ENCODE data around the gene CDKAL1. TPM values are rescaled to one million over a fixed set of nuclear protein-coding genes. Genes with fewer than 3 reads are reported as not detected.
"Not testable (repeated sequence)": the region's sequence is repeated elsewhere in the genome, so short reads cannot be mapped to it uniquely, and the experiment has no call there.

Gene CDKAL1
- total RNA-seq, 4 donors from 2014 or later = 10.1 to 22.0 (median 12.5) TPM

GRCh38 chr6:21085643-21086042, 551.4 kb downstream of the CDKAL1 start:
- no peaks in the 10 kb centered on the region for H3K4me1 ChIP-seq
- DNase-seq (ENCODE audit: low spot score in 2 of 2) = no peak
- H3K4me3 ChIP-seq = no peak overlapping the region
- no peaks in the 10 kb centered on the region for H3K36me3 ChIP-seq
- H3K27me3 ChIP-seq = no peaks in the 10 kb centered on the region
- no peak overlapping the region for H3K27ac ChIP-seq
- 87% methylated on average over 3 of the region's 3 CpGs for WGBS
- no peaks in the 10 kb centered on the region for H3K9me3 ChIP-seq
- TF ChIP-seq POLR2AphosphoS5 (IDR thresholded peaks at IDR 0.05) = no peak
- TF ChIP-seq, protein P1, sequence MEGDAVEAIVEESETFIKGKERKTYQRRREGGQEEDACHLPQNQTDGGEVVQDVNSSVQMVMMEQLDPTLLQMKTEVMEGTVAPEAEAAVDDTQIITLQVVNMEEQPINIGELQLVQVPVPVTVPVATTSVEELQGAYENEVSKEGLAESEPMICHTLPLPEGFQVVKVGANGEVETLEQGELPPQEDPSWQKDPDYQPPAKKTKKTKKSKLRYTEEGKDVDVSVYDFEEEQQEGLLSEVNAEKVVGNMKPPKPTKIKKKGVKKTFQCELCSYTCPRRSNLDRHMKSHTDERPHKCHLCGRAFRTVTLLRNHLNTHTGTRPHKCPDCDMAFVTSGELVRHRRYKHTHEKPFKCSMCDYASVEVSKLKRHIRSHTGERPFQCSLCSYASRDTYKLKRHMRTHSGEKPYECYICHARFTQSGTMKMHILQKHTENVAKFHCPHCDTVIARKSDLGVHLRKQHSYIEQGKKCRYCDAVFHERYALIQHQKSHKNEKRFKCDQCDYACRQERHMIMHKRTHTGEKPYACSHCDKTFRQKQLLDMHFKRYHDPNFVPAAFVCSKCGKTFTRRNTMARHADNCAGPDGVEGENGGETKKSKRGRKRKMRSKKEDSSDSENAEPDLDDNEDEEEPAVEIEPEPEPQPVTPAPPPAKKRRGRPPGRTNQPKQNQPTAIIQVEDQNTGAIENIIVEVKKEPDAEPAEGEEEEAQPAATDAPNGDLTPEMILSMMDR (IDR thresholded peaks at IDR 0.05) = no peak
- TF ChIP-seq POLR2A (IDR thresholded peaks at IDR 0.05) = no peak
- no peak for TF ChIP-seq EP300 (IDR thresholded peaks at IDR 0.05)

- no peaks in the 10 kb centered on the region for H3K9me3 ChIP-seq
- no peaks in the 10 kb centered on the region for H3K4me1 ChIP-seq
- 94% methylated on average over 4 of the region's 4 CpGs for WGBS
- TF ChIP-seq POLR2A (IDR thresholded peaks at IDR 0.05) = no peak
- TF ChIP-seq POLR2AphosphoS5 (IDR thresholded peaks at IDR 0.05) = no peak
- TF ChIP-seq, protein P1 (IDR thresholded peaks at IDR 0.05) = no peak
- no peak for TF ChIP-seq EP300 (IDR thresholded peaks at IDR 0.05)
- no peaks in the 10 kb centered on the region for H3K36me3 ChIP-seq
- DNase-seq (ENCODE audit: low spot score in 2 of 2) = no peak
- no peak overlapping the region for H3K27ac ChIP-seq
- no peak overlapping the region for H3K4me3 ChIP-seq
- H3K27me3 ChIP-seq = no peaks in the 10 kb centered on the region
Measured at GRCh38 chr6:21087188-21087587, 552.9 kb downstream of the CDKAL1 start.

GRCh38 chr6:21091411-21091810, 557.2 kb downstream of the CDKAL1 start:
- Histone ChIP-seq H3K27me3 (no peaks in the 10 kb centered on the region), H3K36me3 (no peaks in the 10 kb centered on the region), H3K9me3 (no peaks in the 10 kb centered on the region), H3K4me1 (no peaks in the 10 kb centered on the region), H3K4me3 (no peak overlapping the region), H3K27ac (no peak overlapping the region)
- no peak for DNase-seq (ENCODE audit: low spot score in 2 of 2)
- TF ChIP-seq, protein P1 (IDR thresholded peaks at IDR 0.05) = no peak
- no peak for TF ChIP-seq POLR2AphosphoS5 (IDR thresholded peaks at IDR 0.05)
- TF ChIP-seq EP300 (IDR thresholded peaks at IDR 0.05) = no peak
- TF ChIP-seq POLR2A (IDR thresholded peaks at IDR 0.05) = no peak
- 96% methylated on average over 2 of the region's 2 CpGs for WGBS

- WGBS = 95% methylated on average over 6 of the region's 6 CpGs
- not testable (repeated sequence) for H3K27ac ChIP-seq; H3K4me1 ChIP-seq; H3K9me3 ChIP-seq; H3K4me3 ChIP-seq; H3K36me3 ChIP-seq; H3K27me3 ChIP-seq; DNase-seq (ENCODE audit: low spot score in 2 of 2)
Measured at GRCh38 chr6:21092231-21092772, 558.0 kb downstream of the CDKAL1 start.

DNA sequence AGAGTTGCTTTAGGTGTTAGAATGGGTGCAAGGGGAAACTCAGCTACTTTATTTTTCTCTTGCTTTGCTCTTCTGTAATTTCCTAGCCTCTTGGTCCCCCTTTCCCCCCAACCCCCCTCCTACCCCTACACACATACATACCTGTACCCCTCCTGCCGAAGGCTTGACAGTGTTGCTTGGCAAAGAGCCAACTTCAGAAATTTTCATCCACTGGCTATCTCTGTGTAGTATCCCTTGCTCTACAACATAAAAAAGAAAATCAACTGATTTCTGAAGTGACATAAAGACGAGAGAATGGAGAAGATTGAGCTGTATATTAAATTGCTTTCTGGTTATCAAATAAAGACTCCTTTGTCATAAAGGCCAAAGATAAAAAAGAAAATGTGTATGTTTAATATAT, 561.2 kb downstream of the CDKAL1 start:
- Histone ChIP-seq H3K36me3 (no peaks in the 10 kb centered on the region), H3K27ac (no peak overlapping the region), H3K4me3 (no peak overlapping the region), H3K9me3 (no peaks in the 10 kb centered on the region), H3K27me3 (no peaks in the 10 kb centered on the region), H3K4me1 (no peaks in the 10 kb centered on the region)
- TF ChIP-seq POLR2AphosphoS5 (IDR thresholded peaks at IDR 0.05) (no peak), POLR2A (IDR thresholded peaks at IDR 0.05) (no peak), EP300 (IDR thresholded peaks at IDR 0.05) (no peak)
- TF ChIP-seq, protein P1 (IDR thresholded peaks at IDR 0.05) = no peak
- no peak for DNase-seq (ENCODE audit: low spot score in 2 of 2)
- 69% methylated on average over 2 of the region's 2 CpGs for WGBS

GRCh38 chr6:21098134-21098533, 563.9 kb downstream of the CDKAL1 start:
- Histone ChIP-seq H3K4me3 (no peak overlapping the region), H3K36me3 (no peaks in the 10 kb centered on the region), H3K9me3 (no peaks in the 10 kb centered on the region), H3K27me3 (no peaks in the 10 kb centered on the region), H3K4me1 (no peaks in the 10 kb centered on the region), H3K27ac (no peak overlapping the region)
- TF ChIP-seq POLR2A (IDR thresholded peaks at IDR 0.05) (no peak), EP300 (IDR thresholded peaks at IDR 0.05) (no peak), POLR2AphosphoS5 (IDR thresholded peaks at IDR 0.05) (no peak)
- TF ChIP-seq, protein P1 (IDR thresholded peaks at IDR 0.05) = no peak
- DNase-seq (ENCODE audit: low spot score in 2 of 2) = no peak
- 87% methylated on average over 4 of the region's 4 CpGs for WGBS
